SK-N-MC (cell line): ENCODE measurements around the gene EEIG1.

Source experiments
- DNase-seq: peaks from one replicate; pipeline ENCODE4 v3.0.0-alpha.2; 2011; ENCODE audit warnings: low read depth, low spot score
- H3K27ac ChIP-seq: fragments of 200-600 bp; sonication (generic); 2 replicates; pipeline ENCODE4 v1.5.1; 2016; ENCODE audit warnings: mixed run types
- H3K36me3 ChIP-seq: fragments of 200-600 bp; sonication (generic); 2 replicates; pipeline ENCODE4 v1.6.1; 2017; ENCODE audit warnings: antibody characterized with exemption, low read length, mixed read lengths; ENCODE audit not compliant: insufficient read depth
- H3K4me3 ChIP-seq: fragments of 200-600 bp; sonication (generic); 2 replicates; pipeline ENCODE4 v1.5.1; 2016
- H3K9ac ChIP-seq: fragments of 200-600 bp; sonication (generic); 2 replicates; pipeline ENCODE4 v1.8.0; 2017; ENCODE audit warnings: mixed run types, mixed read lengths; ENCODE audit not compliant: insufficient read length
- H3K9me3 ChIP-seq: fragments of 200-600 bp; sonication (generic); 2 replicates; pipeline ENCODE4 v1.6.1; 2017; ENCODE audit warnings: low read depth, mild to moderate bottlenecking, antibody characterized with exemption, low read length, moderate library complexity, mixed read lengths
- EZH2 ChIP-seq: fragments of 200-600 bp; sonication (generic); IDR thresholded peaks from one replicate; pipeline ENCODE4 v1.6.1; 2017; ENCODE audit warnings: antibody characterized with exemption
- FOXP2 ChIP-seq: optimal IDR thresholded peaks from 2 replicates; pipeline ENCODE3; 2011; ENCODE audit warnings: mild to moderate bottlenecking, moderate library complexity; ENCODE audit not compliant: insufficient read depth; ENCODE audit errors: extremely low read length, control extremely low read depth
- POLR2AphosphoS5 ChIP-seq: IDR thresholded peaks from 2 replicates; pipeline ENCODE4 v1.6.1; 2012; ENCODE audit warnings: mild to moderate bottlenecking, low read depth, low read length, borderline replicate concordance

EEIG1 gene

DNA sequence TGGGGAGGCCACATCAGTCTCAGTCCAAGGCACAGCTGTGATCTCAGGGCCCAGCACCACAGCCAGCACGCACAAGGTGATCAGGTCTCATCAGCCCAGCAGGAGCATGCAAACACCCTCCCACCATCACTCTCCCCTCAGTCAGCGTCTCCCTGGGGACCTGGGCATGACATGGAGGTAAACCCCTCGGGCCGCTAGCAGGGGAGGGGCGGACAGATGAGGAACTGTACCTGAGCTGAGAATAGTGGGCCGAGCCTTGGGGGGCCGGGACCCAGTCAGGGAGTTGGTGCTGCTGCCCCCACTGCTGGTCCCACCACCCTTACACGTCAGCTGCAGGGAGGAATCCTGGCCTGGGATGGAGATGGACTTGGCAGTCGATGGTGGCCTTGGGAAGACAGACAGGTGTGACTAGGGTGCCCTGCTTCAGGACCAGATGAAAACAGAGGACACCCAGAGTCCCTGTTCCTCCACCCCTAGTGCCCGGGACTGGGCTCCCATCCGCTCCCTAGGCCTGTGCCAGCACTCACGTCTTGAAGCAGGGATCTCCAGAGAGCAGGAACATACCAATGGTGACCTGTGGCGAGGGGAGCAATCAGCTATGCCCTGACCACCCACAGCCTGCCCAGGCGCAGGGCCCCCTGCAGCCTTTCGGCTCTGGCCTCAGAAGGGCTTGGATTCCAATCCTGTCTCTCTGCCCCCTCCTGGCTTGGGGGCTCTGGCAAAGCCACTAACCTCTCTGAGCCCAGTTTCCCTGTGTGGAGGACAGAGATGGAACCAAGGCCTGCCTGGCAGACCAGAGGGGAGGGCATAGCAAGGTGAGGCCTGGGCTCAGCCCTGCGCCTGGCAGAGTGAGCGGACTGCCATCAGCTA, 32.7 kb downstream of the EEIG1 start:
- no peak overlapping the region for H3K4me3 ChIP-seq
- H3K27ac ChIP-seq = no peak overlapping the region
- no peak overlapping the region for H3K9ac ChIP-seq
- TF ChIP-seq FOXP2 (no peak), EZH2 (no peak), POLR2AphosphoS5 (no peak)
- peaks cover 10% of the 10 kb centered on the region; the same call in 1 of the 2 replicates for H3K36me3 ChIP-seq
- no peak for DNase-seq
- no peaks in the 10 kb centered on the region for H3K9me3 ChIP-seq

DNA sequence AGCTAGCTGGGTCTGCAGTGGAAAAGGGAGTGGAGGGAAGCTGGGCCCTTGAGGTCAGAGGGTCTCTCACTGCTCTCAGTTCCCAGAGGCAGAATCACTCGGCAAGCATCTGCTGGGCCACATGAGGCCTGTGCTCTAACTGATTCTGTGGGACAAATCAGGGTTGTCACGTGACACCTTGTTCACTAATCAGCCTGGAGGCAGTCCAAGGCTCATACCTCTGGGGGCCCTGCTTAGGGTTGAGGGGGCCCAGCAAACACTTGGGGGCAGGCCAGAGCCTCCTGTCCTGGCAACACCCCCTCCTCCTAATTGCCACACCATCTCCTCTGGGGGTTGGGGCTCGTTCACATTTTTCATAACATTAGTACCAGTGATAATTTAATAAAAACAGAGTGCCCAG, 34.1 kb downstream of the EEIG1 start:
- Histone ChIP-seq H3K9ac (no peak overlapping the region), H3K4me3 (no peak overlapping the region), H3K27ac (no peak overlapping the region), H3K36me3 (peaks cover 18% of the 10 kb centered on the region; the same call in 1 of the 2 replicates), H3K9me3 (no peaks in the 10 kb centered on the region)
- TF ChIP-seq POLR2AphosphoS5 (no peak), EZH2 (no peak), FOXP2 (no peak)
- no peak for DNase-seq

DNA sequence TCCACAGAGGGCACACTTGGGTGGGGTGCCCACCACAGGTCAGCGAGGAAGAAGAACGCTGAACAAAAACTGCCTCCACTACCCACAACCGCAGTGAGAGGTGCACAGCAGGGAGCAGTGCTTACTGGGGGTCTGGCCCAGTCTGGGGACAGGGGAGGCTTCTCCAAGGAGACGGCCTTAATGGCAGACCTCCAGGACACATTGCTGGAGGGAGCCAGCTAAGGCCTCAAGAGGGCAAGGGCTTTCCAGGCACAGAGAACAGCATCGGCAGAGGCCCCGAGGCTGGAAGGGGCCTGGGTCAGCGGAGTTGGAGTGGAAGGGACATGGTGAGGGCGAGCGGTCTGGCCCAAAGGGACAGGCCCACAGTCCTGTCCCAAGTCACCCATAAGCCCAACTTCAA, 34.8 kb downstream of the EEIG1 start:
- TF ChIP-seq EZH2 (no peak), POLR2AphosphoS5 (no peak), FOXP2 (no peak)
- no peak overlapping the region for H3K9ac ChIP-seq
- H3K4me3 ChIP-seq = no peak overlapping the region
- H3K9me3 ChIP-seq = no peaks in the 10 kb centered on the region
- no peak overlapping the region for H3K27ac ChIP-seq
- no peak for DNase-seq
- H3K36me3 ChIP-seq = peaks cover 18% of the 10 kb centered on the region; the same call in 1 of the 2 replicates

DNA sequence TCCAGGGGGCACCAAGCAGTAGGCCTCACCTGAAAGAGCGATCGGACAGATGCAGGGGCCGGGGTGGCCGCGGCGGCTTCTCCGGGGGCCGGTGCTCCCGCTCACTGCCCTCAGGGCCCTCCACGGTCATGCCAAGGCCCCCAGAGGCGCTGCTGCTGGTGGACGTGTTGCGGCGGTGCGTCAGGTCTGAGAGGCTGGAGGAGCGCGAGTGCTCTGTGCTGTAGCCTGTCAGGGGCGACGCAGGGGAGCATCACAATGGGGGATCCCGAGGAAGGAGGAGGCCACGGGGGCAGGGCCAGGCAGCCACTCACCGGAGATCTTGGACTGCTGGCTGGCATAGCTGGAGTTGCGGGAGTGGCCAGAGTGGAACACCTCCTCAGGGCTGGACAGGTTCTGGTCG, 35.5 kb downstream of the EEIG1 start:
- Histone ChIP-seq H3K36me3 (peaks cover 18% of the 10 kb centered on the region; the same call in 1 of the 2 replicates), H3K9ac (no peak overlapping the region)
- no peak for TF ChIP-seq FOXP2
- no peak for TF ChIP-seq EZH2
- no peak for TF ChIP-seq POLR2AphosphoS5

DNA sequence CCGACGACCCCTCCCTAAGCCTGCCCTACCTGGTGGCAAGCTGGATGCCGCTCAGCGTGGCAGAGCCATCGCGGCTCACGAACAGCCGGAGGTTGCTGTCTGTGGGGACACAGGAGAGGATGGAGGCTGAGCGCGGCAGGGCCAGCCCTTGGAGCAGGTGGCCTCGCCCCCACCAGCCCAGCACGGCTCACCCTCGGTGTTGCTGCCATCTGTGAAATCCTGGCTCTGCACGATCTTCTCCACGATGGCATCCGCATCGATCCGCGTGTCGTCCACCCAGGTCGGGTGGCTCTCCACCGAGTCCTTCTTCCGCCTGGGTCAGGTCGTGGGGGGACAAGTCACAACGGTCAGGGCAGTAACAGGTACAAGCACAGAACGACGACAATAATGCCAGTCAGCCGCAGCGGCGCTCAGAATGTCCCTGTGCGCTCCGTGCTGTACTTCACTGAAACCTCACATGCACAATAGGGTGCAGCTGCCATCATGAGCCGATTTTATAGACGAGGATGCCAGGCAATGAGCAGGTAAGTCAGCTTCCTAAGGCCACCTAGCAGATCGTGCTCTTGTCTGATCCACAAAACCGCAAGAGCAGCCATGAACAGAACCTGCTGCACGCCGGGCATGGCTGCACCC, 36.1 kb downstream of the EEIG1 start:
- no peak for DNase-seq
- H3K9me3 ChIP-seq = no peaks in the 10 kb centered on the region
- H3K9ac ChIP-seq = no peak overlapping the region
- H3K36me3 ChIP-seq = peaks cover 18% of the 10 kb centered on the region; the same call in 1 of the 2 replicates
- TF ChIP-seq EZH2 (no peak), FOXP2 (no peak), POLR2AphosphoS5 (no peak)
- no peak overlapping the region for H3K27ac ChIP-seq
- H3K4me3 ChIP-seq = no peak overlapping the region

More for the DNA sequence above, 35.5 kb downstream of the EEIG1 start:
- Histone ChIP-seq H3K9me3 (no peaks in the 10 kb centered on the region), H3K4me3 (no peak overlapping the region), H3K27ac (no peak overlapping the region)
- no peak for DNase-seq

DNA sequence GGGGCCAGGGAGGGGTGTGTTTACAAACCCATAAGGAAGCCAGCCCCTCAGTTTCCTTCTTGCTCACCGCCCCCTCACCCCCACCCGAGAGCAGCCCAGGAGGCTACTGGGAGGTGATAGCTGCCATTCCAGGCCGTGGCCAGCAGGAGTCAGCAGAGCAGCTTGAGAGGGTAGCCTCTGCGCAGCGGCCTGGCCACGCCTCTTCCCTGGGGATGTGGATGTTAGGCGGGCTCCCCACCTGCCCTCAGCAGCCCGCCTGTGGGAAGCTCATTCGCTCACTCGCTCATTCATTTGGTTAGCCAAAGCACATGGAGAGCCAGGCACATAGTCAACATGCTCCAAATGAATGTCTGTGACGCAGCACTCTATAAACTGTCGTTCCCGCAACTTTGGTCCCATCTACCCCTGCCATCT, 37.1 kb downstream of the EEIG1 start:
- Histone ChIP-seq H3K4me3 (no peak overlapping the region), H3K27ac (no peak overlapping the region), H3K36me3 (peaks cover 18% of the 10 kb centered on the region; the same call in 1 of the 2 replicates), H3K9ac (no peak overlapping the region), H3K9me3 (no peaks in the 10 kb centered on the region)
- DNase-seq = no peak
- no peak for TF ChIP-seq POLR2AphosphoS5
- no peak for TF ChIP-seq FOXP2
- no peak for TF ChIP-seq EZH2

DNA sequence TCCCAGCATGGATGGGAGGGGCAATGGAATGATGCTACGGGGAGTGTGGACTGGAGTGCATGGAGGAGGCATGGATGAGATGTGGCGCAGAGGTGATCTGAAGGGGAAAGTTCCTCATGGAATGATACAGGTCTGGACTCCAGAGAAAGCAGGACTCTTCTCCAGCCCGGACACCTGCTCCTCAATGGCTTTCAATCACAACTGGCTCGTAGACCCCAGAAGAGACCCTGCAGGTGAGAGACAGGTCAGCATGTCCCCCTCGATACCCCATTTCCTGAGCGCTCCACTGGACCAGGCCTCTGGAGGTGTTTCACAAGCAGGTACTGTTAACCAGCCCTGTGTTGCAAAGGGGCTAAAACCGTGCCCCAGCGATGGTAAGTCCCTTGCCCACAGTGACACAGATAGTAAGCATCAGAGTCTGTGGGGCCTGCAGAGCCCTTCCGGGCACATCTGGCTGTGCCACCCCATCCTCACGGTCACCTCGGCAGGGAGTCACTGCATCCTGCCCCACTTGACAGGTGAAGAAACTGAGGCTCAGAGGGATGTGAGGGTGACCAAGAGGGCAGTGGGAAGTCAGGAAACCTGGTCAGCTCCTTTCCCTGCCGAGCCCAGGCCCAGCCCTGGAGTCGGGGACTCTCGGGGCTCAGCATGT, 37.7 kb downstream of the EEIG1 start:
- Histone ChIP-seq H3K4me3 (no peak overlapping the region), H3K9ac (no peak overlapping the region), H3K36me3 (peaks cover 18% of the 10 kb centered on the region; the same call in 1 of the 2 replicates), H3K9me3 (no peaks in the 10 kb centered on the region), H3K27ac (no peak overlapping the region)
- TF ChIP-seq EZH2 (no peak), FOXP2 (no peak), POLR2AphosphoS5 (no peak)
- DNase-seq = no peak

DNA sequence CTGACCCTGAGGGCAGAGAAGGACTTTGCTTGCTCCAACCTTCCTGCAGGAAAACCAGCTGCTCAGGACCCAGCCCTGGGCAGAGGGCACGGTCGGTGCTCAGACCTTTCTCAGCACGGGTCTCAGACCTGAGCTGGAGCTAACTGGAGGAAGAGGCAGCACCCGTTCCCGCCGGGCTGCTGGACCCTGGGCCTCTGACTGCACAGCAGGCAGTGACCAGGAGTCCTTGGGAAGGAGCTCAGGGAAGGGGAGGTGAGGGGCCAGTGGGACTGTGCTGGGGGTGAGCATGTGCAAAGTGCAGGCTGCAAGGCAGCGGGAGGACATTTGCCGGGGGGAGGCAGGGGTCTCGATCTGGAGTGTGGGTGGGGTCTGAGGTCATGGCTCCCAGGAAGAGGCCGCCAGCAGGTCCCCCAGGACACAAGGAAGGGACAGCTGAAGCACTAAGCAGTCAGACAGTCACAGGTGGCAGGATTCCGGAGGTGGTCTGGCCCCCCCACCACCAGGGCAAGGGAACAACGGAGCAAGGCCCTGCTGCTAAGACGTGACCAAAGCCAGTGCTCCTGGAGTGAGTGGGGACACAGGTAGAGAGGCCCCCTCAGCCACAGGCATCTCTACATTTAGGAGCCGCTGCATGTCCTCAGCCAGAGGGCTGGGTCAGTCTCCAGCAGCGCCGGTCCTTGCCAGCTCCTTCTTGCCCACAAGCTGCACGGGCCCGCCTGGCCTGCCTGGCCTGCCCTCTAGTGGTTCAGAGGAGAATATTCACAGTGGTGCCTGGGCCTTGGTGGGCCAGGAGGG, 38.4 kb downstream of the EEIG1 start:
- no peak for DNase-seq
- Histone ChIP-seq H3K4me3 (no peak overlapping the region), H3K36me3 (peaks cover 18% of the 10 kb centered on the region; the same call in 1 of the 2 replicates), H3K27ac (no peak overlapping the region), H3K9me3 (no peaks in the 10 kb centered on the region), H3K9ac (no peak overlapping the region)
- no peak for TF ChIP-seq FOXP2
- no peak for TF ChIP-seq POLR2AphosphoS5
- TF ChIP-seq EZH2 = no peak
